NCI-H146 (cell line): ENCODE data around the gene NIPAL1.

Experiments
- DNase-seq: peaks from one replicate; lab custom pipeline; 2025; lab: John Stamatoyannopoulos, UW

NIPAL1 gene

GRCh38 chr4:48065587-48066052 lies 49.0 kb downstream of the NIPAL1 start:
- DNase-seq = no peak

- DNase-seq = no peak
Measured at GRCh38 chr4:48067536-48067935, 51.0 kb downstream of the NIPAL1 start.

GRCh38 chr4:48068182-48068581 lies 51.6 kb downstream of the NIPAL1 start:
- no peak for DNase-seq

GRCh38 chr4:48069026-48069425 lies 52.5 kb downstream of the NIPAL1 start:
- no peak for DNase-seq

GRCh38 chr4:48071191-48071590 lies 54.6 kb downstream of the NIPAL1 start:
- DNase-seq = no peak

- DNase-seq = no peak
Measured at GRCh38 chr4:48073567-48074103, 57.1 kb downstream of the NIPAL1 start.

- no peak for DNase-seq
Measured at GRCh38 chr4:48074657-48075056, 58.1 kb downstream of the NIPAL1 start.

GRCh38 chr4:48078425-48078824 lies 61.9 kb downstream of the NIPAL1 start:
- no peak for DNase-seq

GRCh38 chr4:48078862-48079655 lies 62.5 kb downstream of the NIPAL1 start:
- no peak for DNase-seq

- DNase-seq = peak; percentile 24
Measured at GRCh38 chr4:48079972-48080391, 63.4 kb downstream of the NIPAL1 start.

- DNase-seq = no peak
Measured at GRCh38 chr4:48081196-48081595, 64.6 kb downstream of the NIPAL1 start.

- DNase-seq = no peak
Measured at GRCh38 chr4:48082956-48083355, 66.4 kb downstream of the NIPAL1 start.

GRCh38 chr4:48085821-48086589 lies 69.4 kb downstream of the NIPAL1 start:
- DNase-seq = no peak
